Neural cell (in vitro differentiated cells): Measurements from ENCODE around the gene SLC18A3. TPM values are rescaled to one million over a fixed set of nuclear protein-coding genes. Genes with fewer than 3 reads are reported as not detected.

Experiments used
- H2AFZ ChIP-seq: fragments of 200-600, 300-800 bp; sonication (generic), shearing (Covaris generic); 2 replicates; pipeline ENCODE4 v1.6.0; 2014; ENCODE audit warnings: low read depth, mild to moderate bottlenecking, antibody characterized with exemption, low read length, moderate library complexity
- H3F3A ChIP-seq: fragments of 200-600 bp; shearing (Covaris generic); 2 replicates; pipeline ENCODE4 v1.6.1; 2016; ENCODE audit warnings: mild to moderate bottlenecking, moderate library complexity, mixed read lengths, antibody characterized with exemption, low read length; ENCODE audit not compliant: insufficient read depth, poor library complexity, severe bottlenecking
- H3K27ac ChIP-seq: fragments of 200-600, 300-800 bp; sonication (generic), shearing (Covaris generic); 2 replicates; pipeline ENCODE4 v1.5.1; 2014; ENCODE audit warnings: mild to moderate bottlenecking, low read length, moderate library complexity
- H3K27me3 ChIP-seq: fragments of 300-800, 200-600 bp; sonication (generic), shearing (Covaris generic); 2 replicates; pipeline ENCODE4 v1.6.0; 2014; ENCODE audit warnings: mild to moderate bottlenecking, low read depth, low read length, moderate library complexity; ENCODE audit not compliant: insufficient read depth
- H3K36me3 ChIP-seq: fragments of 300-800, 200-600 bp; sonication (generic), shearing (Covaris generic); 2 replicates; pipeline ENCODE4 v1.5.1; 2014; ENCODE audit warnings: mild to moderate bottlenecking, antibody characterized with exemption, low read length, moderate library complexity; ENCODE audit not compliant: insufficient read depth
- H3K4me2 ChIP-seq: fragments of 300-800, 200-600 bp; sonication (generic), shearing (Covaris generic); 2 replicates; pipeline ENCODE4 v1.6.0; 2014; ENCODE audit warnings: mild to moderate bottlenecking, low read length
- H3K4me3 ChIP-seq: fragments of 300-800, 200-600 bp; sonication (generic), shearing (Covaris generic); 2 replicates; pipeline ENCODE4 v1.5.1; 2014; ENCODE audit warnings: mild to moderate bottlenecking, low read length, moderate library complexity
- H3K79me2 ChIP-seq: fragments of 200-600 bp; shearing (Covaris generic); replicated peaks from 2 replicates; pipeline ENCODE4 v1.6.0; 2014; ENCODE audit warnings: mild to moderate bottlenecking, low read length, moderate library complexity; ENCODE audit not compliant: insufficient read depth
- H3K9ac ChIP-seq: fragments of 300-800, 200-600 bp; sonication (generic), shearing (Covaris generic); 2 replicates; pipeline ENCODE4 v1.6.1; 2016; ENCODE audit warnings: mild to moderate bottlenecking, low read length, mixed read lengths
- H3K9me2 ChIP-seq: fragments of 200-600 bp; shearing (Covaris generic); 2 replicates; pipeline ENCODE4 v1.6.1; 2016; ENCODE audit warnings: mild to moderate bottlenecking, low read length, mixed read lengths; ENCODE audit not compliant: insufficient read depth
- H3K9me3 ChIP-seq: fragments of 200-600, 300-800 bp; sonication (generic), shearing (Covaris generic); 2 replicates; pipeline ENCODE4 v1.6.1; 2016; ENCODE audit warnings: mild to moderate bottlenecking, mixed run types, low read length, moderate library complexity, mixed read lengths
- H4K20me1 ChIP-seq: fragments of 200-600 bp; shearing (Covaris generic); 2 replicates; pipeline ENCODE4 v1.6.1; 2016; ENCODE audit warnings: mild to moderate bottlenecking, mixed run types; ENCODE audit not compliant: insufficient read depth
- MXI1 ChIP-seq: fragments of 450-650 bp; conservative IDR thresholded peaks from 2 replicates; pipeline ENCODE4 v1.6.1; 2014; ENCODE audit warnings: antibody characterized with exemption, mild to moderate bottlenecking; ENCODE audit not compliant: poor library complexity, severe bottlenecking
- polyA plus RNA-seq: library from polyadenylated mRNA; depleted of rRNA; stranded (reverse); fragments of >200 nt; gene quantifications from 2 replicates; pipeline ENCODE4 v1.2.3, GENCODE V29; 2014

SLC18A3 gene
- polyA plus RNA-seq, 1 donor from 2014 or later: not detected

DNA sequence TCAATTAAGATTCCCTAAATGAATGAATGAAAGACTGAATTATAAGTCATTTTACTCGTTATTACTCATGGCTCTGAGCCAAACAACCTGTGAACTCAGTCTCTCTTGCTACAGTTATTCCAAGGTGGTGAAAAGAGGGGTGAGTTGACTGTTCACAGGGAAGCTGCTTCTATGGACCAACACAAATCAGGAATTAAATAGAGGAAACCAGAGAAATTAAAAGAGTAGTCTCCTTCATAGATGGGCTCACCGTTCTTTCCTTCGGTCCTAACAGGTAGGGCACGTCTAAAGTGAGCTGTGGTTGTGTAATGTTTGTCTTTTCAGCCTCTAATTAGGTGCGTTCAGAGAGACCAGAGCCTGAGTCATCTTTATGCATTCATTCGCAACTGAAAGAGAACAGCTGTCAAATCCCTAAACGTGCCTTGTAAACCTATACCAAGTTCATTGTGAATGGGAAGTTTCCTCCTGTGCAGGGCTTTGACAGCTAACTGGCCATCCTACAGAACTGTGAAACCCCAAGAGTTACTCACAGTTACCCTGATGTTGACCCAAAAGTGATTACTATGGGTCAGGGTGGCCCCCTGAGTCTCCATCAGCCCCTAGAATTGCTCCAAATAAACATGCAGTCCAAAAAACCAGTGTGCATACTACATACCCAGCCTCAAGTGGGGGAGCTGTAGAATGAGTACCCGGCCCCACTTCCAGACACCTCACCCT is 51.2 kb downstream of the SLC18A3 start:
- H3K9ac ChIP-seq: no peak overlapping the region
- no peak for TF ChIP-seq MXI1

More for the DNA sequence above, 51.2 kb downstream of the SLC18A3 start:
- H3K27me3 ChIP-seq: no peaks in the 10 kb centered on the region
- no peaks in the 10 kb centered on the region for H3K9me2 ChIP-seq
- no peak overlapping the region for H3K4me3 ChIP-seq
- H3K27ac ChIP-seq: no peak overlapping the region
- H3F3A ChIP-seq: no peaks in the 10 kb centered on the region
- no peaks in the 10 kb centered on the region for H3K9me3 ChIP-seq
- H3K79me2 ChIP-seq: no peaks in the 10 kb centered on the region
- H4K20me1 ChIP-seq: no peaks in the 10 kb centered on the region
- no peaks in the 10 kb centered on the region for H3K36me3 ChIP-seq
- H2AFZ ChIP-seq: no peak overlapping the region
- no peak overlapping the region for H3K4me2 ChIP-seq

Other genes with a start within 250 kb of the SLC18A3 start
- not detected in 2 replicates for gene DRGX, start 214.2 kb upstream of the SLC18A3 start, polyA plus RNA-seq
- gene ERCC6, start 71.2 kb upstream of the SLC18A3 start, polyA plus RNA-seq: 13.9 and 16.8 TPM in 2 replicates
- gene CHAT, start 3.7 kb downstream of the SLC18A3 start, polyA plus RNA-seq: not detected in 2 replicates
- not detected in 2 replicates for gene C10orf53, start 69.3 kb downstream of the SLC18A3 start, polyA plus RNA-seq
- gene OGDHL, start 152.0 kb downstream of the SLC18A3 start, polyA plus RNA-seq: 40.7 and 46.7 TPM in 2 replicates